GM21723 (cell line): ENCODE measurements around the gene SCARF1.

Experiments
- ATAC-seq: cut with Tn5 transposase; IDR thresholded peaks from one replicate; pipeline ENCODE4 v1.9.1; 2021; ENCODE audit warnings: mild to moderate bottlenecking, moderate library complexity; ENCODE audit not compliant: unreplicated experiment

The SCARF1 gene

GRCh38 chr17:1601571-1601970 is 44.0 kb downstream of the SCARF1 start:
- no peak for ATAC-seq

GRCh38 chr17:1598399-1599095 is 47.0 kb downstream of the SCARF1 start:
- ATAC-seq = no peak

- ATAC-seq = no peak
Observed at GRCh38 chr17:1597861-1598342, 47.6 kb downstream of the SCARF1 start.

- ATAC-seq = no peak
Observed at GRCh38 chr17:1593630-1593931, 52.0 kb downstream of the SCARF1 start.

- peak; percentile 59 for ATAC-seq
Observed at GRCh38 chr17:1592751-1593629, 52.5 kb downstream of the SCARF1 start.

GRCh38 chr17:1591474-1592090 is 54.0 kb downstream of the SCARF1 start:
- no peak for ATAC-seq

- no peak for ATAC-seq
Observed at GRCh38 chr17:1590747-1591473, 54.6 kb downstream of the SCARF1 start.

GRCh38 chr17:1590029-1590746 is 55.3 kb downstream of the SCARF1 start:
- no peak for ATAC-seq

GRCh38 chr17:1588821-1589585 is 56.5 kb downstream of the SCARF1 start:
- ATAC-seq = no peak

- no peak for ATAC-seq
Observed at GRCh38 chr17:1584167-1584566, 61.4 kb downstream of the SCARF1 start.
